B cell (primary cell): Measurements from ENCODE around the gene ZNF827. TPM values are rescaled to one million over a fixed set of nuclear protein-coding genes. Genes with fewer than 3 reads are reported as not detected.

ENCODE experiments used
- ATAC-seq: fragments of 200-7000 bp; cut with Tn5 transposase; one replicate; pipeline ENCODE4 v1.10.0; 2021; ENCODE audit warnings: low read depth, mild to moderate bottlenecking, moderate number of reproducible peaks, moderate library complexity
- CTCF ChIA-PET: fragments of 350-600 bp; sonication (Branson Sonifier 250); formaldehyde crosslinking; loops from one replicate; lab custom pipeline; 2021; ENCODE audit warnings: antibody characterized with exemption, inconsistent platforms; lab: Charles Lee
- POLR2A ChIA-PET: fragments of 350-600 bp; sonication (Branson Sonifier 250); formaldehyde crosslinking; loops from one replicate; lab custom pipeline; 2021; ENCODE audit warnings: antibody characterized with exemption; lab: Charles Lee
- DNase-seq: peaks from one replicate; pipeline ENCODE4 v3.0.0; 2013
- H2AFZ ChIP-seq: 2 replicates; pipeline ENCODE4 v1.6.1; 2012; ENCODE audit warnings: mild to moderate bottlenecking, low read depth, low read length; ENCODE audit not compliant: insufficient read depth, poor library complexity, severe bottlenecking
- H3K27ac ChIP-seq, 2 donors: 1 replicate in 1 of 2; 2 replicates in 1 of 2; pipeline ENCODE4 v1.5.1; 2012 to 2013; ENCODE audit warnings: low read length in 2 of 2, mild to moderate bottlenecking in 2 of 2, moderate library complexity in 1 of 2
- H3K27me3 ChIP-seq, 4 experiments: fragments of 200-600 bp in 1 of 4; sonication (generic) in 1 of 4; replicated peaks in 1 of 4; 1 replicate in 2 of 4; 2 replicates in 2 of 4; pipeline versions ENCODE4 v1.6.1 to v1.7.0; 2013 to 2016; ENCODE audit warnings: low read length in 3 of 4, mild to moderate bottlenecking in 2 of 4, mixed read lengths in 1 of 4, moderate library complexity in 1 of 4; ENCODE audit not compliant: insufficient read depth in 4 of 4, control insufficient read depth in 3 of 4; ENCODE audit errors: control extremely low read depth in 1 of 4
- H3K36me3 ChIP-seq, 2 experiments: replicated peaks in 1 of 2; 1 replicate in 1 of 2; 2 replicates in 1 of 2; pipeline versions ENCODE4 v1.6.1 to v1.7.1; 2013; ENCODE audit warnings: low read length in 1 of 2; ENCODE audit not compliant: insufficient read depth in 2 of 2, control insufficient read depth in 1 of 2; ENCODE audit errors: control extremely low read depth in 1 of 2, extremely low read depth in 1 of 2
- H3K4me1 ChIP-seq, 2 donors: fragments of 200-600 bp in 1 of 2; sonication (generic) in 1 of 2; 1 replicate in 1 of 2; 2 replicates in 1 of 2; pipeline versions ENCODE4 v1.5.1 to v1.6.1; 2013 to 2017; ENCODE audit warnings: low read length in 2 of 2; ENCODE audit not compliant: control insufficient read depth in 2 of 2, insufficient read depth in 2 of 2
- H3K4me2 ChIP-seq: replicated peaks from 2 replicates; pipeline ENCODE3; 2012; ENCODE audit warnings: mild to moderate bottlenecking, low read depth, low read length; ENCODE audit not compliant: poor library complexity, severe bottlenecking
- H3K4me3 ChIP-seq, 5 experiments: fragments of 200-600 bp in 1 of 5; sonication (generic) in 1 of 5; 1 replicate in 3 of 5; 2 replicates in 2 of 5; pipeline versions ENCODE4 v1.5.1 to v1.7.0; 2011 to 2016; ENCODE audit warnings: low read length in 4 of 5, mild to moderate bottlenecking in 4 of 5, low read depth in 2 of 5, control low read depth in 1 of 5, moderate library complexity in 1 of 5; ENCODE audit not compliant: insufficient read depth in 1 of 5; ENCODE audit errors: control extremely low read depth in 1 of 5, extremely low read depth in 1 of 5
- H3K79me2 ChIP-seq: fragments of 200-600 bp; sonication (generic); one replicate; pipeline ENCODE4 v1.6.0; 2016; ENCODE audit warnings: low read length; ENCODE audit not compliant: control insufficient read depth, insufficient read depth
- H3K9ac ChIP-seq: fragments of 200-600 bp; sonication (generic); 2 replicates; pipeline ENCODE4 v1.6.1; 2017; ENCODE audit warnings: mild to moderate bottlenecking, low read length, moderate library complexity
- H3K9me3 ChIP-seq, 3 donors: one replicate each; pipeline versions ENCODE4 v1.6.1 to v1.7.1; 2013; ENCODE audit warnings: low read length in 2 of 3; ENCODE audit not compliant: control insufficient read depth in 2 of 3, insufficient read depth in 1 of 3; ENCODE audit errors: control extremely low read depth in 1 of 3
- H4K20me1 ChIP-seq: 2 replicates; pipeline ENCODE4 v1.6.0; 2012; ENCODE audit warnings: mild to moderate bottlenecking, low read length; ENCODE audit not compliant: insufficient read depth, control insufficient read depth, poor library complexity, severe bottlenecking
- H3K27ac Mint-ChIP-seq: one replicate; pipeline ENCODE4 v1.8.0; 2021; ENCODE audit warnings: mixed read lengths
- H3K27me3 Mint-ChIP-seq: one replicate; pipeline ENCODE4 v1.8.0; 2021; ENCODE audit warnings: mixed read lengths
- H3K4me1 Mint-ChIP-seq: one replicate; pipeline ENCODE4 v1.8.0; 2021; ENCODE audit warnings: mixed read lengths
- H3K4me3 Mint-ChIP-seq: one replicate; pipeline ENCODE4 v1.8.0; 2021; ENCODE audit warnings: mixed read lengths
- H3K9me3 Mint-ChIP-seq: one replicate; pipeline ENCODE4 v1.8.0; 2022; ENCODE audit warnings: mixed read lengths; ENCODE audit not compliant: insufficient read depth
- EZH2 ChIP-seq: IDR thresholded peaks from 2 replicates; pipeline ENCODE4 v1.6.1; 2012; ENCODE audit warnings: borderline replicate concordance, low read depth, mild to moderate bottlenecking, moderate library complexity, low read length; ENCODE audit not compliant: insufficient read depth, poor library complexity, severe bottlenecking
- WGBS: methylation state at CpG from one replicate; pipeline ENCODE4 v1.1.5; 2013; ENCODE audit warnings: missing lambda C conversion rate; ENCODE audit not compliant: insufficient coverage; 5-methylcytosine and 5-hydroxymethylcytosine counted together
- intact Hi-C: fragments of 100-400 bp; cut with micrococcal nuclease; formaldehyde crosslinking; loops from one replicate; pipeline ENCODE4 v1.10.0; 2022
- polyA plus RNA-seq: library from polyadenylated mRNA; depleted of rRNA; stranded (reverse); fragments of >200 nt; gene quantifications from 2 replicates; pipeline ENCODE4 v1.2.3, GENCODE V29; 2012
- total RNA-seq, 2 donors: library from RNA; stranded (reverse); fragments of 120-200 nt in 1 of 2; gene quantifications; 1 replicate in 1 of 2; 2 replicates in 1 of 2; pipeline versions ENCODE4 v1.2.3 to v1.2.4, GENCODE V29; 2013 to 2022
- TF ChIP-seq, protein P1 (sequence below): fragments of 200-600 bp; IDR thresholded peaks from one replicate; pipeline ENCODE4 v1.8.0; 2022; ENCODE audit warnings: antibody characterized with exemption, mild to moderate bottlenecking

The ZNF827 gene
- total and polyA plus RNA-seq, 2 donors (not counting 1 experiment from before 2014, with no cell fraction given), result 20.6 to 30.1 TPM

DNA sequence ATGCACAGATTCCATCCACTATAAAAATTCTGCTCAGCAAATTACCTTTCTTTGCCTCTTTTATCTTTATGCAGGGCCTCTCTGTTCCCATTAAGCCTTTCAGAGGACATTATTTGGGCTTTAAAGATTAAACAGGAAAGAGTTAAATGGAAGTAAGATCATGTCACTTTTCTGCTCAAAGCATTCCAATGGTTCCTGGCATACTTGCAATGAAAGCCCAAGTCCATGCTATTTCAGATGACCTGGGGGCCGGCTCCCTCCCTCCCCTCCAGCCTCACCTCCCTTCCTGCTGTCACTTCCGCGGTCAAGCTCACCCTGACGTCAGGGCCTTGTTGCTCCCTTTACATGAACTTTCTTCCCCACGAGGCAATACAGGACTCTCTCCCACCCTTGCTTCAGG is 133.1 kb downstream of the ZNF827 start:
- CTCF ChIA-PET, result no interaction called here
- Histone ChIP-seq H2AFZ (no peak overlapping the region), H4K20me1 (no peaks in the 10 kb centered on the region), H3K4me1 (no peaks in the 10 kb centered on the region), H3K27me3 (no peaks in the 10 kb centered on the region), H3K36me3 (peaks cover 0 to 2% of the 10 kb centered on the region in 2 experiments), H3K79me2 (no peaks in the 10 kb centered on the region), H3K4me2 (no peak overlapping the region), H3K9ac (no peak overlapping the region), H3K4me3 (no peak overlapping the region), H3K9me3 (peaks cover 5 to 9% (median 5%) of the 10 kb centered on the region in 3 donors), H3K27ac (no peak overlapping the region)
- no peak for DNase-seq
- intact Hi-C loops, result no loop called here
- Mint-ChIP-seq H3K4me1 (peaks cover 3% of the 10 kb centered on the region), H3K4me3 (no peak overlapping the region), H3K9me3 (peaks cover 5% of the 10 kb centered on the region), H3K27ac (no peak overlapping the region), H3K27me3 (no peaks in the 10 kb centered on the region)
- TF ChIP-seq, protein P1, sequence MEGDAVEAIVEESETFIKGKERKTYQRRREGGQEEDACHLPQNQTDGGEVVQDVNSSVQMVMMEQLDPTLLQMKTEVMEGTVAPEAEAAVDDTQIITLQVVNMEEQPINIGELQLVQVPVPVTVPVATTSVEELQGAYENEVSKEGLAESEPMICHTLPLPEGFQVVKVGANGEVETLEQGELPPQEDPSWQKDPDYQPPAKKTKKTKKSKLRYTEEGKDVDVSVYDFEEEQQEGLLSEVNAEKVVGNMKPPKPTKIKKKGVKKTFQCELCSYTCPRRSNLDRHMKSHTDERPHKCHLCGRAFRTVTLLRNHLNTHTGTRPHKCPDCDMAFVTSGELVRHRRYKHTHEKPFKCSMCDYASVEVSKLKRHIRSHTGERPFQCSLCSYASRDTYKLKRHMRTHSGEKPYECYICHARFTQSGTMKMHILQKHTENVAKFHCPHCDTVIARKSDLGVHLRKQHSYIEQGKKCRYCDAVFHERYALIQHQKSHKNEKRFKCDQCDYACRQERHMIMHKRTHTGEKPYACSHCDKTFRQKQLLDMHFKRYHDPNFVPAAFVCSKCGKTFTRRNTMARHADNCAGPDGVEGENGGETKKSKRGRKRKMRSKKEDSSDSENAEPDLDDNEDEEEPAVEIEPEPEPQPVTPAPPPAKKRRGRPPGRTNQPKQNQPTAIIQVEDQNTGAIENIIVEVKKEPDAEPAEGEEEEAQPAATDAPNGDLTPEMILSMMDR, result no peak
- no peak for TF ChIP-seq EZH2
- WGBS, result 94% methylated on average over 5 of the region's 5 CpGs
- POLR2A ChIA-PET, result no interaction called here
- ATAC-seq, result no peak

- Histone ChIP-seq H3K27me3 (no peaks in the 10 kb centered on the region), H4K20me1 (no peaks in the 10 kb centered on the region), H3K9me3 (peaks cover 0 to 1% (median 1%) of the 10 kb centered on the region in 3 donors), H2AFZ (no peak overlapping the region), H3K27ac (no peak overlapping the region), H3K4me3 (no peak overlapping the region), H3K79me2 (no peaks in the 10 kb centered on the region), H3K9ac (no peak overlapping the region), H3K36me3 (no peaks in the 10 kb centered on the region), H3K4me1 (no peaks in the 10 kb centered on the region), H3K4me2 (no peak overlapping the region)
- Mint-ChIP-seq H3K27ac (no peak overlapping the region), H3K9me3 (no peaks in the 10 kb centered on the region), H3K4me1 (peaks cover 3% of the 10 kb centered on the region), H3K27me3 (no peaks in the 10 kb centered on the region), H3K4me3 (no peak overlapping the region)
- WGBS, result 100% methylated on average over 2 of the region's 2 CpGs
- intact Hi-C loops, result no loop called here
- TF ChIP-seq EZH2, result no peak
- TF ChIP-seq, protein P1, result no peak
- DNase-seq, result no peak
- ATAC-seq, result no peak
- CTCF ChIA-PET, result no interaction called here
- POLR2A ChIA-PET, result no interaction called here
Measured at GRCh38 chr4:145804116-145804515, 134.5 kb downstream of the ZNF827 start.
